Measurements from ENCODE around the gene ZNF391. TPM values are rescaled to one million over a fixed set of nuclear protein-coding genes. Genes with fewer than 3 reads are reported as not detected.

Gene ZNF391
- total RNA-seq, 1 donor from 2014 or later, result 14.2 TPM

DNA sequence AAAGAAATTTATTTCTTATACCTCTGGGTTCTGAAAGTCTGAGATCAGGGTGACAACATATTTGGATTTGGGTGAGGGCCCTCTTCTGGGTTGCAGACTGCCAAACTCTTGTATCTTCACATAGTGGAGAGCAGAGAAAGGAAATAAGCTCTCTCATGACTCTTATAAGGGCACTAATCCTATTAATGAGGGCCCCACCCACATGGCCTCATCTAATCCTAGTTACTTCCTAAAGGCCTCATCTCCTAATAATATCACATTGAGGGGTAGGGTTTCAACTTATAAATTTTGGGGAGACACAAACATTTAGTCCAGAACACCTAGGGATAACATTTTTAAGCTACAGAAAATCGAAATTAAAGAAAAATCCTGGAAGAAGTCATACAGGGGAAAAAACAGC, 5.1 kb upstream of the ZNF391 start:
- no peaks in the 10 kb centered on the region for H3K36me3 ChIP-seq
- TF ChIP-seq POLR2AphosphoS5 (IDR thresholded peaks at IDR 0.05; ENCODE audit: insufficient read depth in 1 of 2, low read depth in 1 of 2) (no peak), POLR2A (IDR thresholded peaks at IDR 0.05) (no peak)
- TF ChIP-seq, protein P1, sequence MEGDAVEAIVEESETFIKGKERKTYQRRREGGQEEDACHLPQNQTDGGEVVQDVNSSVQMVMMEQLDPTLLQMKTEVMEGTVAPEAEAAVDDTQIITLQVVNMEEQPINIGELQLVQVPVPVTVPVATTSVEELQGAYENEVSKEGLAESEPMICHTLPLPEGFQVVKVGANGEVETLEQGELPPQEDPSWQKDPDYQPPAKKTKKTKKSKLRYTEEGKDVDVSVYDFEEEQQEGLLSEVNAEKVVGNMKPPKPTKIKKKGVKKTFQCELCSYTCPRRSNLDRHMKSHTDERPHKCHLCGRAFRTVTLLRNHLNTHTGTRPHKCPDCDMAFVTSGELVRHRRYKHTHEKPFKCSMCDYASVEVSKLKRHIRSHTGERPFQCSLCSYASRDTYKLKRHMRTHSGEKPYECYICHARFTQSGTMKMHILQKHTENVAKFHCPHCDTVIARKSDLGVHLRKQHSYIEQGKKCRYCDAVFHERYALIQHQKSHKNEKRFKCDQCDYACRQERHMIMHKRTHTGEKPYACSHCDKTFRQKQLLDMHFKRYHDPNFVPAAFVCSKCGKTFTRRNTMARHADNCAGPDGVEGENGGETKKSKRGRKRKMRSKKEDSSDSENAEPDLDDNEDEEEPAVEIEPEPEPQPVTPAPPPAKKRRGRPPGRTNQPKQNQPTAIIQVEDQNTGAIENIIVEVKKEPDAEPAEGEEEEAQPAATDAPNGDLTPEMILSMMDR (IDR thresholded peaks at IDR 0.05), result no peak
- intact Hi-C loops (cut with DNase I), result no loop called here
- peaks cover 6% of the 10 kb centered on the region for H3K9me3 ChIP-seq
- peaks cover 6% of the 10 kb centered on the region for H3K4me1 ChIP-seq
- H3K4me3 ChIP-seq, result no peak overlapping the region
- DNase-seq (ENCODE audit: extremely low spot score in 2 of 2), result no peak
- no peak overlapping the region for H3K27ac ChIP-seq
- H3K27me3 ChIP-seq, result no peaks in the 10 kb centered on the region

DNA sequence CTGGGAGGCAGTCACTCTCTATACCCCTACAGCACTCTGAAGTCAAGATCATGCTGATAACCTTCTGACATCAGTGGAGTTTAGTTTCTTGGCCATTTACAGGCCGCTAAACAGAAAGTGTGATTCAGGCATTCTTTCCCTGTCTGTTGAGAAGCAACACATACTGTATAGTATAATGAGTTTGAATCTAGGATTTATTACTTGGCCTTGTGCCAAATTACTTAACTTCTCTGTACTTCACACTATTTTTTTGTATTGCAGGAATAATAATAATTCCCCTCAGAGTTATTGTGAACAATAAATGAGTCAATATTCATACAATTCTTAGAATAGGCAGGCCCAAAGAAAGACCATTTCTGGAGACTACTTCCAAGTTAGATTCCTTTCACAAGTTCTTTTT, 4.1 kb downstream of the ZNF391 start:
- Histone ChIP-seq H3K36me3 (no peaks in the 10 kb centered on the region), H3K9me3 (no peaks in the 10 kb centered on the region), H3K4me1 (peaks cover 15% of the 10 kb centered on the region), H3K27me3 (no peaks in the 10 kb centered on the region), H3K4me3 (no peak overlapping the region), H3K27ac (no peak overlapping the region)
- TF ChIP-seq, protein P1 (IDR thresholded peaks at IDR 0.05), result no peak
- TF ChIP-seq POLR2AphosphoS5 (IDR thresholded peaks at IDR 0.05; ENCODE audit: insufficient read depth in 1 of 2, low read depth in 1 of 2) (no peak), POLR2A (IDR thresholded peaks at IDR 0.05) (no peak)
- intact Hi-C loops (cut with DNase I), result loop anchor here (5.0 kb wide), 1 partner anchor 520 kb away; the partner anchor contains the start of gene OR2B2
- no peak for DNase-seq (ENCODE audit: extremely low spot score in 2 of 2)

DNA sequence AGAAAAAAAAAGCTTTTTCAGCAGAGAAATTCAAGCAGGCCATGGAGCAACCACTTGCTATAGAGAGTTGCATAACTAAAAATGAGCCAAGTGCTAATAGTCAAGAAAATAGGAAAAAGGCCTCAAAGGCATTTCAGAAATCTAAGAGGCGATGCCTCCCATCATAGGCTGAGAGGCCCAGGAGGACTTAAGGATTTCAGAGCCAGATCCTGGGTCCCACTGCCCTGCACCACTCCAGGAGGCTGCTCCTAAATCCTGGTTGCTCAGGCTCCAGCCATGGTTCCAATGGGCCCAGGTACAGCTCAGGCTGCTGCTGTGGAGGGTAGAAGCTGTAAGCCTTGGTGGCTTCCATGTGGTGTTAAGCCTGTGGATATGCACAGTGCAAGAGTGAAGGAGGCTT, 5.5 kb downstream of the ZNF391 start:
- Histone ChIP-seq H3K4me3 (no peak overlapping the region), H3K36me3 (no peaks in the 10 kb centered on the region), H3K4me1 (peaks cover 8% of the 10 kb centered on the region), H3K9me3 (no peaks in the 10 kb centered on the region), H3K27me3 (no peaks in the 10 kb centered on the region), H3K27ac (no peak overlapping the region)
- no peak for TF ChIP-seq POLR2AphosphoS5 (IDR thresholded peaks at IDR 0.05; ENCODE audit: insufficient read depth in 1 of 2, low read depth in 1 of 2)
- TF ChIP-seq, protein P1 (IDR thresholded peaks at IDR 0.05), result no peak
- TF ChIP-seq POLR2A (IDR thresholded peaks at IDR 0.05), result no peak
- intact Hi-C loops (cut with DNase I), result loop anchor here (5.0 kb wide), 1 partner anchor 518 kb away; the partner anchor contains the start of gene OR2B2
- no peak for DNase-seq (ENCODE audit: extremely low spot score in 2 of 2)

DNA sequence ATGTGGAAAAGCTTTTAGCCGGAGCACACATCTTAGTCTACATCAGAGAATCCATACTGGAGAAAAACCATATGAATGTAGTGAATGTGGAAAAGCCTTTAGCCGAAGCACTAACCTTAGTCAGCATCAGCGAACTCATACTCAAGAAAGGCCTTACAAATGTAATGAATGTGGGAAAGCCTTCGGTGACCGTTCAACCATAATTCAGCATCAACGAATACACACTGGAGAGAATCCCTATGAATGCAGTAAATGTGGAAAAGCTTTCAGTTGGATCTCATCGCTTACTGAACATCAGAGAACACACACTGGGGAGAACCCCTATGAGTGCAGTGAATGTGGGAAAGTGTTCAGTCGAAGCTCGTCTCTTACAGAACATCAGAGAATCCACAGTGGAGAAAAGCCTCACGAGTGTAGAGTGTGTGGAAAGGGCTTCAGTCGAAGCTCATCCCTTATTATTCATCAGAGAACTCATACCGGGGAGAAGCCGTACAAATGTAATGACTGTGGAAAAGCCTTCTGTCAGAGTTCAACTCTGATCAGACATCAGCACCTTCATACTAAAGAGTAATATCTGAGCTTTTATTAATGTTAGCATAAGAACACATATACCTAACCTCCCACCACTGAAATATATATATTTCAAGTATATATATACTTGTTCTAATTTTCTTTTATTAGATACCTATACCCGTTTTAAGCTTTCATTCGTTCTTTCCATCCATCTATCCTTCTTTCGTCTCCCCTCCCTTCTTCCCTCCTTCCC, 12.5 kb downstream of the ZNF391 start:
- Histone ChIP-seq H3K4me1 (no peaks in the 10 kb centered on the region), H3K4me3 (no peak overlapping the region), H3K27me3 (no peaks in the 10 kb centered on the region), H3K9me3 (peaks cover 9% of the 10 kb centered on the region), H3K36me3 (peaks cover 0 to 11% of the 10 kb centered on the region in 2 donors), H3K27ac (no peak overlapping the region)
- intact Hi-C loops (cut with DNase I), result no loop called here
- no peak for DNase-seq (ENCODE audit: extremely low spot score in 2 of 2)
- TF ChIP-seq POLR2AphosphoS5 (IDR thresholded peaks at IDR 0.05; ENCODE audit: insufficient read depth in 1 of 2, low read depth in 1 of 2) (no peak), POLR2A (IDR thresholded peaks at IDR 0.05) (no peak)
- TF ChIP-seq, protein P1 (IDR thresholded peaks at IDR 0.05), result no peak

DNA sequence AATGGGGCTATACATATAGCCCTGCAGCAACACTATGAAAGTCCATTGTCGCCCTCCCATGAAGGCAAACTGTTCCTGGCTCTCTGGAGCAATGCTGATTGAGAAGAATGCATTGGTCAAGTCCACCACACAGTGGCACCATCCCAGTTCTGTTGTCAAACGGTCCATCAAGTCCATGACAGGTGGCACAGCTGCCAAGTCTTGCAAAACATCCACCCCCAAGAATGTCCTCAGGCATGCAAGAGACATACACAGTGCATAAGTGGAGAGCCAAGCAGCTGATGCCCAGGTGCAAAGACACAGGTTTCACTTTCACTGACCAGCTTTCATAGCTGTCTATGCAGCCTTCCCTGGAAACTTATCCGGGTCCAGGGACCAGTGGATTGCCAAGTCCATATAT, 17.5 kb downstream of the ZNF391 start:
- DNase-seq (ENCODE audit: extremely low spot score in 2 of 2), result no peak
- Histone ChIP-seq H3K4me3 (no peak overlapping the region), H3K4me1 (no peaks in the 10 kb centered on the region), H3K27me3 (no peaks in the 10 kb centered on the region), H3K36me3 (no peaks in the 10 kb centered on the region), H3K27ac (no peak overlapping the region), H3K9me3 (peaks cover 3% of the 10 kb centered on the region)
- intact Hi-C loops (cut with DNase I), result no loop called here
- TF ChIP-seq POLR2AphosphoS5 (IDR thresholded peaks at IDR 0.05; ENCODE audit: insufficient read depth in 1 of 2, low read depth in 1 of 2) (no peak), POLR2A (IDR thresholded peaks at IDR 0.05) (no peak)
- TF ChIP-seq, protein P1 (IDR thresholded peaks at IDR 0.05), result no peak

All from vagina (tissue), 2 donors.